ENCODE data around the gene BTBD19.
"Not testable (repeated sequence)": the region's sequence is repeated elsewhere in the genome, so short reads cannot be mapped to it uniquely, and the experiment has no call there.

BTBD19 gene

DNA sequence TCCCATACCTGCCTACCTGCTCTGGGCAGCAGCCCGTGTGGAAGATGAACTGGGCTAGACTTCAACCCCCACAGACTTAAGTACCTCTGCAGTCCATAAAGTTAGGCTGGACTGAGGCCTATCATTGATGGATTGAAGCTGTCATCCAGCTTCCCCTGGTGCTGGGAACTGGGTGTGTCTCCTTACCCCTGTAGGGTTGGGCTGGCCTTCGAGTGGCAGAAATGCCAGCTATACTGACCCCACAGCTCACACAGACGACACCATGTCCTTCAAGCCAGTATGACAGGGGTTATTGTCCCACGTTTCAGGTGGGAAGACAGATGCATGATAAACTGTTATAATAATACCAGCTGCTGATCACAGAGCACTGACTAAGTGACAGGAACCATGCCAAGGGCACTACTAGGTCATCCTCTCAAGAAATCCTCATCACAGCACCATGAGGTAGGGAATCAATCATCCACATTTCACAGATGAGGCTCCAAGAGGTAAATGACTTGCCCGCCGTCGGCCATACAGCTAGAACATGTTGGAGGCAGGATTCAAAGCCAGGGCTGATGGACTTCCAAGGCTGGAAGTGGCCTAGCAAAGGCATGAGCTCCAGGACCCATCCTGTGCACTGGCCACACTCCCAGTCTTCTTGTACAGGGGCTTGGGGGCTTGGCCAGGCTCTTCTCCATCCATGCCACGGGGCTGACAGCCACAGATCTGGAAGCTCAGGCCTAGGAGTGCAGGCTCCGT, 20.0 kb upstream of the BTBD19 start, which contains the start of gene BEST4:
BEST4 (minus strand) TSS at position 51 of the 741 bp plus-strand sequence. CDS start 465 bp downstream, outside the sequence.
- no peak for DNase-seq

DNA sequence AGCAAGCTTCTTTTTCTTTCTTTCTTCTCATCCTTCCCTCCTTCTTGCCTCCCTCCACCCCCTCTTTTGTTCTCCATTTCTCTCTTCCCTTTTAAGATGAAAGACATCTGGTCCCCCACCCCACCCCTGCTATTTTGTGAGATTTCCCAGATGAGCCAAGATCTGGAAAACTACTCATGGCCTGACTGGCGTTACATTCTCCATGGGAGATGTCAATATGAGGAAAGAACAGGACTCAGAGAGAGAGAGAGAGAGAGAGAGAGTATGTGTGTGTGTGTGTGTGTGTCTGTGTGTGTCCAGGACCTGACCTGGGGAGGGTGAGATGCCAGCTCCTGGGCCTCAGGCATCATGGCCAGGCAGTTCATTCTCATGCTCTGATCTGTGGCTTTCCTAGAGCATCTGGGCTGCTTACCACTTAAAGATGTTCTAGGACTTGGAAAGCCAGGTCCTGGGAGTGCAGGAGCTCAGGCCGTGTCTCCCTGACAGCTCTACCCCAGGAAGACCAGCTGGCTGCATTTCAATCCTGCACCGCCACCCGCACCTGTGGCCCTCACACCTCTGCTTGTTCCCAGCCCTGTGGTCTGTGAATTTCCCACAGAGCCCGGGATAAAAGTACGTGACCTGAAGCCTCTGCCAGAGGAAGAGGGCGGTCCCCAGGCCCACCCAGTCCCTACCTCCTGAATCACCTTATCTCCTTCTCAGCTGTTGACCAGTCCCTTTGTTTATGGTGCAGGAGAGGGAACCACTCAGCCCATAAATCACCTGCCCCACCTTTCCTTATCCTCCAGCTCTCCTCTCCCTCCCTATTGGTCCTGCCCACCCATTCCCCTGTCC, 17.1 kb upstream of the BTBD19 start:
- DNase-seq, result no peak

DNA sequence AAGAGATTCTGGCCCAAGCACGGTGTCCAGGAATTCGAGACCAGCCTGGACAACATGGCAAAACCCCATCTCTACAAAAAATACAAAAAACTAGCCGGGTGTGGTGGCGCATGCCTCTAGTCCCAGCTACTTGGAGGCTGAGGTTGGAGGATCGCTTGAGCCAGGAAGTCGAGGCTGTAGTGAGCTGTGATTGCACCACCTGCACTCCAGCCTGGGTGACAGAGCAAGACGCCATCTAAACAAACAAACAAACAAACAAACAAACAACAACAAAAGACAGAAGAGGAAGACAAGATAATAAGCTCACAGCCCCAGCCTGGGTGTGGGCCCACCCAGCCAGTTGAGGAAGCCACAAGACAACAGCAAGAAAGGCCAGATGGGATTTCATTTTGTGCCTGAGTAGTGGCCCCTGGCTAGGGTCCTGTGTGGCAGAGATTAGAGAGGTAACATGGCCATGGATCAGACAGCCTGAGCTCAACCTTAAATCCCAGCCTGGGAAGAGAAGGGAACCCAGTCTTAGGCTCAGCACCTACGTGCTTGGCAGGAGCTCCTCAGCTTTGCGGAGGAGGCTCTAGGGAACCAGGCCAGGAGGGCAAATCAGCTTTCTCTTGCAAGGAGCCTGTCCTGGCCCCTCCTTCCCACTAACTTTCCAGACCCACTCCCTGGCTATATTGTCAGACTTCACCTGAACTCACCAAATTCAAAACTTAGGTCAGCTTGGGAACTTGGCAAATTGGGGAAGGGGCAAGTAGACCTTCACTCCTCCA, 15.4 kb upstream of the BTBD19 start:
- DNase-seq, result no peak

DNA sequence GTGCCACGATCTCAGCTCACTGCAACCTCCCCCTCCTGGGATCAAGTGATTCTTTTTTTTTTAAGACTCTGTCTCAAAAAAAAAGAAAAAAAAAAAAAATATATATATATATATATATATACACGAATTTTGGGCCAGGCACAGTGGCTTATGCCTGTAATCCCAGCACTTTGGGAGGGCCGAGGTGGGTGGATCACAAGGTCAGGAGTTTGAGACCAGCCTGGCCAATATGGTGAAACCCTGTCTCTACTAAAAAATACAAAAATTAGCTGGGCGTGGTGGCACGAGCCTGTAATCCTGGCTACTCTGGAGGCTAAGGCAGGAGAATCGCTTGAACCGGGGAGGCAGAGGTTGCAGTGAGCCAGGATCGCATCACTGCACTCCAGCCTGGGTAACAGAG, 10.4 kb upstream of the BTBD19 start:
- DNase-seq, result not testable (repeated sequence)

DNA sequence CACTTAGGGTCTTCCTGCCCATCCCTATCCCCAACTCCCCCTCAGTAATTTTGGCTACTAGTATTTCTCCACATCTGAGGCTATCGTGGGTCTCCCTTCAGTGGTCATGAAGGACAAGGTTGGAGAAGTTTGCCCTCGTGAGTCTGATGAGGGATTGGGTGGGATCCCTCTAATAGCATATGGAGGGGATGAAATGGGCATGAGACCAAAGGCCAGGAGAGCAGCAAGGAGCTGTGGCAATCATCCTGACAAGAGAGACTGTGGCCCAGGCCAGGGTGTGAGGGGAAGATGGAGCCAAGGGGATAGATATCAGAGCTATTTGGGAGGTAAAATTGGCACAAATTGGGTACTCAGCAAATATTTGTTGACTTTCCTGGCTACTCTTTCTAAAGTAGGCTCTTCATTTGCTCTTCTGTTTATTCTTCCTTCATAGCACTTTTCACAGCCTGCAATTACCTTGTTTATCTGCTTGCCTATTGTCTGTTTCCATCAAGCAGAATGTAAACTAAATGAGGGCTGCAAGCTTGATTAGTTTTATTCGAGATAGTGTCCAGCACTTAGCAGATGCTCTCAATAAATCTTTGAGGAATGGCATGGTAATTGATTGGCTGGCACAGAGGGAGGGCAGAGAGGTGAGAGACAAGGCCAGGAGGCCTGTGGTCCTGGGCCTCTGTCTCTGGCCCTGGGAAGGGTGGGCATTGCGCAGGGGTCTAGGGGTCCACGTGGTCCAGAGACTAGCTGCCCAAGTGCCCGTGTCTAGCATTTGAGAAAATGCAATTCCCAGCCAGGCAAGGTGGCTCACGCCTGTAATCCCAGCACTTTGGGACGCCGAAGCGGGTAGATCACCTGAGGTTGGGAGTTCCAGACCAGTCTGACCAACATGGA, 9.6 kb upstream of the BTBD19 start:
- DNase-seq, result no peak

DNA sequence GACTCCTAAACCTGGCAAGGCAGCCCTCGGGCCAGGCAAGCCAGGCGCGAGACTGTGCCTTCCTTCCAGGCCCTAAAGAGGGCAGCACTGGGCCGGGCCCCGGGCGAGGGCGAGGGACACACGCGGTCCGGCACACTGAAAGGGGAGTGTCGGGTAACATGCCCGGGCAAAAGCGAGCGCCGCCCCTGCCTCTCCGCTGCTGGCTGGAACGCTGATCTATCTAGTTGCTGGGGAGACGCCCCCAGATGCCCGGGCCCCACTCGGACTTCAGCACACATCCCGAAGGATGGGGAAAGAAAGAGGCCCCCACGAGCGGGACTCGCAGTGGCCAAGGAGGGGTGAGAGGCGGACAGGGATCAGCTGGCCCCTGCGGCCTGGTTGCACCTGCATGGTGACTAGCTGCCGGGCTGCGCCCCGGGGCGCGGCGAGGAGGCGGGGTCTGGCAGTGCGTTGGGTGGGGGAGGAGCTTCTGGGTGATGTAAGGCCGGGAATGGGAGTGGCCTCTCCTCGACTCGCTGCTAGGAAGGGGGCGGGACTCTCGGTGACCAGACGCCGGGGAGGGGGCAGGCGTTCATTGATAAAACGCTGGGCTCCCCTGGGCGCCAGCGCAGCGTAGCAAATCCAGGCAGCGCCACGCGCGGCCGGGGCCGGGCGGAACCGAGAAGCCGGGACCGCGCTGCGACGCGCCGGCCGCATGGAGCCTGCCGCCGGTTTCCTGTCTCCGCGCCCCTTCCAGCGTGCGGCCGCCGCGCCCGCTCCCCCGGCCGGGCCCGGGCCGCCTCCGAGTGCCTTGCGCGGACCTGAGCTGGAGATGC, 8.3 kb upstream of the BTBD19 start, which contains the start of gene PLK3:
PLK3 (plus strand) TSS at position 608 of the 815 bp plus-strand sequence; CDS start at position 695, 87 bp downstream.
- peak; percentile 95 to 96 for DNase-seq

DNA sequence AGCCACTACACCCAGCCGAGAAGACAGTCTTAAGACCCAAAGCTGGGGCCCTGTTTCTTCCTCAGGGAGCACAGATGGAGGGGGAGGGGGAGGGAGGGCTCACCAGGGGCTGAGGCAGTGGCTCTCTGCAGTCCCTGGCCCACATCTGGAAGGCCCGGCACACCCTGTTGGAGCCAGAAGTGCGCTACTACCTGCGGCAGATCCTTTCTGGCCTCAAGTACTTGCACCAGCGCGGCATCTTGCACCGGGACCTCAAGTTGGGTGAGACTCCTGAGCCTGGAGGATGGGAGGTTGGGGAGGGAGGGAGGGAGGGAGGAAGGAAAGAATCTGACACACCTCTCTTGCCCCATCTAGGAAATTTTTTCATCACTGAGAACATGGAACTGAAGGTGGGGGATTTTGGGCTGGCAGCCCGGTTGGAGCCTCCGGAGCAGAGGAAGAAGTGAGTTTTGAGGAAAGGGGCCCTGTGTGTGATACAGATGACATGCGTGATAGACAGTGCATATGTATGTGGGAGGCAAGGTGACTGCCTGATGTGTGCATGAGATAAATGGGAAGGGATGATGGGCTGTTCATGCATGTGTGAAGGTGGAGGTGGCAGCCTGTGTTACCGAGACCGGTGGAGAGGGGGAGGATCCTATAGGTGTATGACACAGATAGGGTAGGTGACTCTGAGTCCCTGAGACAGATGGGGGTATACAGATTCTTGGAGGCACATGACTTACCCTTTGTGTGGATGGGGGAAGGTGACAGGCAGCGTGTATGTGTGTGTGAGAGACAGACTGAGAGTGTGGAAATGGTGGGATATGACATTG, 6.6 kb upstream of the BTBD19 start:
- DNase-seq, result no peak

DNA sequence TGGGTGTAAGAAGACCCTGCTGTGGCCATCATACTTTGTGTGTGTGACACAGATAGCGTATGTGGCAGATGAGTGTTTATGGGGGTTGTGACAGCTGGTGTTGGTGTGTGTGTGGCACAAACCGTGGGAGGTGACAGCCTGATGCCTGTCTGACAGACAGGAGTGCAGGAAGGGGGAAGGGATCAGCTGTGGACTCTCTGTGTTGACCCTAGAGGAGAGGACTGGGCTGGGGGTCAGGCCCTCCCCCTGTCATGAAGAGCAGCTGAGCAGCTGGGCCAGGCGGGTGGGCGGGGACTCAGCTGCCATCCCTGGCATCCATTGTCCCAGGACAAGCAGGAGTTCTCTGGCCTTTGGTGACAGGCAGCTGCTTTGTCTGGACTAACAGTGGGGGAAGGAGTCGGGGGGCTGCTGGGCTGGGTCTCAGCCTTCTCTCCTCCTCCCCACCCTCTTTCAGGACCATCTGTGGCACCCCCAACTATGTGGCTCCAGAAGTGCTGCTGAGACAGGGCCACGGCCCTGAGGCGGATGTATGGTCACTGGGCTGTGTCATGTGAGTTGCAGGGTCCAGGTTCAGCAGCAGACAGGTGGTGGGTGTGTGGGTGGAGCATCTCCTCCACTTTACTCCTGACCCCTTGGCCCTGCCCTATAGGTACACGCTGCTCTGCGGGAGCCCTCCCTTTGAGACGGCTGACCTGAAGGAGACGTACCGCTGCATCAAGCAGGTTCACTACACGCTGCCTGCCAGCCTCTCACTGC, 5.8 kb upstream of the BTBD19 start:
- DNase-seq, result no peak

DNA sequence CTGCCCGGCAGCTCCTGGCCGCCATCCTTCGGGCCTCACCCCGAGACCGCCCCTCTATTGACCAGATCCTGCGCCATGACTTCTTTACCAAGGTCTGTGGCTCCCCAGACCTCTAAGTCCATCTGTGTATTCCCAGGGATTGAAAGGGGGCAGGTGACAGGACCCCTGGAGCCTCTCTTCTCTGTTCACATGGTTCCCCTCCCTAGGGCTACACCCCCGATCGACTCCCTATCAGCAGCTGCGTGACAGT, 5.3 kb upstream of the BTBD19 start:
- DNase-seq, result no peak

DNA sequence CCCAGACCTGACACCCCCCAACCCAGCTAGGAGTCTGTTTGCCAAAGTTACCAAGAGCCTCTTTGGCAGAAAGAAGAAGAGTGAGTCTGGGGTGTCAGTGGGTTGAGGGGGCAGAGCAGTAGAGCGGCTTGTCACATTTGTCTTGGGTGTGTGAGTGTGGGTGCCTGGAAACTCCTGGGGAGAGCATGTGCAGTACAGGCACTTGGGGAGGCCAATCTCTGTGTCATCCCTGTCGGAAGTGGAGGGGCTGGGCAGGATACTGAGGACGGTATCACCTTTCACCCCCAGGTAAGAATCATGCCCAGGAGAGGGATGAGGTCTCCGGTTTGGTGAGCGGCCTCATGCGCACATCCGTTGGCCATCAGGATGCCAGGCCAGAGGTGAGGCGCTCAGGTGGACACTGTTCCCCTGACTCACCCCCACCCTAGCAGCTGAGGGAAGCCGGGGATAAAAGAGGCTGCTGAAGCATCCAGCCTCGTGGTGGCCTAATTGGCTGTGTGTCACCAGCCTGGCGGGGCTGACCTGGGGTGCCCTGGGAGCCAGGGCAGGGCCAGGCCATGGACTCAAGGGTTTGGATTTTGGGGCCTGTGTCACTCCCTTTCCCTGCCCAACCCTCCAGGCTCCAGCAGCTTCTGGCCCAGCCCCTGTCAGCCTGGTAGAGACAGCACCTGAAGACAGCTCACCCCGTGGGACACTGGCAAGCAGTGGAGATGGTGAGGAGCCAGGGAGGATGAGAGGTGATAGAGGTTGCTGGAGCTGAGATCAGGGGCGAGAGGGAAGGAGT, 4.8 kb upstream of the BTBD19 start:
- DNase-seq, result no peak

DNA sequence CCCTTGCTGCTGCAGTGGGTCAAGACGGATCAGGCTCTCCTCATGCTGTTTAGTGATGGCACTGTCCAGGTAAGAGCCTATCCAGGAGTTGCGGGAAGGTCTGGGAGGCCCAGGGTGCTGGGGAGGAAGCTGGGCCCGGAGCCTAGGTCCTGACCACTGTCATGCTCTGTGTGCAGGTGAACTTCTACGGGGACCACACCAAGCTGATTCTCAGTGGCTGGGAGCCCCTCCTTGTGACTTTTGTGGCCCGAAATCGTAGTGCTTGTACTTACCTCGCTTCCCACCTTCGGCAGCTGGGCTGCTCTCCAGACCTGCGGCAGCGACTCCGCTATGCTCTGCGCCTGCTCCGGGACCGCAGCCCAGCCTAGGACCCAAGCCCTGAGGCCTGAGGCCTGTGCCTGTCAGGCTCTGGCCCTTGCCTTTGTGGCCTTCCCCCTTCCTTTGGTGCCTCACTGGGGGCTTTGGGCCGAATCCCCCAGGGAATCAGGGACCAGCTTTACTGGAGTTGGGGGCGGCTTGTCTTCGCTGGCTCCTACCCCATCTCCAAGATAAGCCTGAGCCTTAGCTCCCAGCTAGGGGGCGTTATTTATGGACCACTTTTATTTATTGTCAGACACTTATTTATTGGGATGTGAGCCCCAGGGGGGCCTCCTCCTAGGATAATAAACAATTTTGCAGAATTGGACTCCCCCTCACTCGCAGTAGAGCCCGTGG, 2.9 kb upstream of the BTBD19 start:
- DNase-seq, result no peak

DNA sequence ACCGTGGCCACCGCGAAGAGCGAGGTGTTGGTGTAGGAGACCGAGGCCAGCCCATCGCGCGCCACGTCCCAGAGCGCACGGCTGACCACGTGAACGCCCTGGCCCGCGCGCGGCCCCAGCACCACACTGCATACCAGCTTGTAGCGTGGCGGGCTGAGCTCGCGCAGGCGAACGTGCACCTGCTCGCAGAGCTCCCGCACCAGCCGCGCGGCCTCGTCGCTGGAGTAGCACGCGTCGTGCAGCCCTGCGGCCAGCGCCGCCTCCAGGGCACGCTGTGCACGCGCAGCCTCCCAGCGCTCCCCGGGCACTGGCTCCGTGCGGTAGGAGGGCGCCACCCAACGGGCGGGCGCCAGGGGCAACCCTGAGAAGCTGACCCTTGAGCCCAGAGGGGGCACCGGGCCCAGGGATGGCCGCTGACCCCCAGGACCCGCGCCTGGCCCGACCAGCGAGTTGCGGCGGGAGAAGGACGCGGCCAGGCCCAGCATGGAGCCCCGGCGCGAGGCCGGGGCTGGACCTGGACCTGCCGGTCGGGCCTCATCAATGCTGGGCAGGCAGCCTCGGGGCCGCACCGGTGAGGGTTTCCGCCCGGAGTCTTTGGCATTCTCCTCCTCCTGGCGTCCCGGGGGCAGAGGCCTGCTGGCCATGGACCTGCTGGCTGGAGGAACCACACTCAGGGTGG, 2.2 kb upstream of the BTBD19 start:
- DNase-seq, result no peak

DNA sequence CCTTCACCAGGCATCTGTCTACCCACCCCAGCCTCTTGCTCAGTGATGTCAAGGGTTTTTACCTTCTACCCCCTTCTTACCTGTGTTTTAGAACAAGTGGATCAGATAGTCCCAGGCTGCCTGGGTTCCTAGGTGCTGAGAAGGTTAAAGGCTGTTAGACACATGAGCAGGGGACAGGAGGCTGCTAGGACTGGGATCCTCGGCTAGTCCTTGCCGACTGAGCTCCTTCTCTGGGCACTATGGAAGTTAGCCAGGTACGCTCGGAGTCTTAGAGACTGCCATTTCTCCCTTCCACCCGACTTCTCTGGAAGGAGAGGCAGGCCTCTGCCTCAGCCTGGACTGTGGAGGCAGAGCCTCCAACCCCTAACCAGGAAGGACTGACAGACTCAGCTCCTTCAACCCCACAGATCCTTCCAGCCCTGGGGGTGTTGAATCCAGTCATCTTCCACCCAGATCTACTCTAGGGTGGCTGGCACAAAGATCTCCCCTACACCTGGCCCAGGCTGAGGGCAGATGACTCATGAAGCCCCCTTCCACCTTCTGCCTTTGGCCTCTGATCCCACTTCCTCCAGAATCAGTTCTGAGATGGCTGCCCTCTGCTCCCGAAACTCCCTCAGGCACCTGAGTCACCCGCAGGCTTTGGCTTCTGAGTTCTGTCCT, 1.5 kb upstream of the BTBD19 start, which contains the start of gene DYNLT4:
DYNLT4 (minus strand) TSS at position 648 of the 660 bp plus-strand sequence. CDS start 683 bp downstream, outside the sequence.
- DNase-seq, result no peak

DNA sequence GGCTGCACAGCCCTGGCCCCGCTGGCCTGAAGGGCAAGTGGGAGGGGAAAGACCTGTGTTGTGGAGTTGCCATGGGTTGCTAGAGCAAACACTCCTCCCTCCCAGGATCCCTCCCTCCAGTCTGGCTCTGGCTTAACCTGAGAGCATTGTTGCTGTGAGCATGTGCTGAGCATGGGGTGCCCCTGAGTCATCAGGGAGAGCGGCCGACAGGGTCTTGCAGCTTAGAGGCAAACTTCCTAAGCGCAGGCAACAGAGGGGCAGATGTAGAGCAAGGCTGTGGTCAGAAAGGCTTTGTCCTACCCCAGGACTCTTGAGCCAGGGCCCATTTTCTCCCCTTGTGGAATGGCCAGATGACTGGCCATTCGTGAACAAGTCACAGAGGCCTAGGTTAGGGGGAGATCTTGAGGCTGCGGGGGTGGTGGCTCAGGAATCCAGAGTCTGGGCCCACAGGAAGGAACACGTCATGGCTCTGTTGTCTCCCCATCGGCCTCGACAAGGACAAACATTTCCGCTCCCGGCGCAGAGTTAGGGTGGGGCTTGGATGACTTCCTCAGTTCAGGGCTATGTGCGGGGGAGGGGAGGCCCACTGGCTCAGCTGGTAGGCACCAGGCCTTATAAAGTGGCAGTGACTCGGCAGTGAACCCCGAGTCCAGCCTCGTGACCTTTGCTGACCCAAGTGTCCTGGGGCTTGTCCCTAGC, 810 bp upstream of the BTBD19 start:
- no peak for DNase-seq

DNA sequence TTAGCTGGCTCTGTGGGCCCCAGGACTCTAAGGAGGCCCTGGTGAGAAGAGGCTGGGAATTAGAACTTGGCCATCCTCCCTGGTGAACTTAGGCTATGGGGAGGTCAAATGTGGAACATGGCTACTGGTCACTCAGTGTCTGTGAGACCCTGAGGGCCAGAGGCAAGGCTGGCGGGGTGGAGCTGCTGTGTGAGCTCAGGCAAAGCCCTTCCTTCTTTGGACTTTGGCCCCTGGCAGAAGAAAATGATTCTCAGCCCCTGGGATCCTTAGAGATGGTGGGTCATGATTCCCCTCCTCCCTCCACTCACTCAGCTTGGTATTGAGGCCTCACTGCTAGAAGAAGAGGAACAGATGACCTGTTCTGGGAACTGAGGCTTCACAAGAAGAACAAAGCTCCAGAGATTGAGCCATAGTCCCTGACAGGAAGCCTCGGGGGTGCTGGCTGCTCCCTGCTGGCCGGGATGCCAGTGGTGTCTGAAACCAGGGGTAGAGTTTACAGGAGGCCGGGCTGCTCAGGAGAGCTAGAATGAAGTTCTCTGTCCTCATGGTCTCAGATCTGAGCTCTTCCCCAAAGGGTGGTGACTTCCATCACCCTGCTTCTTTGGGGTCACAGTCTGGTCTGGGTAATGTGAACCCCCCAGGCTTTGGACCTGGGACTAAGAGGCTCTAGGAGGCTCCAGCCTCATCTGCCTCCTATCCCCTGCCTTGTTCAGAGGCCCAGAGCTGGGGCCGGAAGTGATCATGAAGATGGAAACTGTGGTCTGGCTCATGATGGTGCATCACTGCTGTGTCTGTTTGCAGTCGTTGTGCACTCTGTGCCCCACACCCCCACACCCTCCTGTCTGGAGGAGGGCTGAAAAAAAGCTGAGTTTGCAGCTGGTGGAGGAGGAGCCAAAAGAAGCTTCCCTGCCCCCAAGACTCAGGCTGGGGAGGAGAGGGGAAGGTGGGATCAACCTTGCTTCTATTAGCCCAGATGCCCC, 905 bp downstream of the BTBD19 start:
- DNase-seq, result no peak

Measured in NCI-H187 (cell line).